Muscle of back (tissue), 11 donors: ENCODE data around the gene MST1R. TPM values are rescaled to one million over a fixed set of nuclear protein-coding genes. Genes with fewer than 3 reads are reported as not detected.

Experiments used
- DNase-seq, 3 donors: peaks; one replicate each; pipeline versions ENCODE4 v3.0.0 to v3.0.0-alpha.2; 2013
- polyA plus RNA-seq, 10 donors: library from polyadenylated mRNA; unstranded; fragments of 120-200 nt; gene quantifications; one replicate each; pipeline ENCODE4 v1.2.1, GENCODE V29; 2013; ENCODE audit not compliant: insufficient read length in 10 of 10

Gene MST1R
- polyA plus RNA-seq, 10 donors, result 1.3 to 6.1 (median 2.0) TPM

GRCh38 chr3:49877716-49878115 is 26.0 kb downstream of the MST1R start:
- DNase-seq, result no peak

DNA sequence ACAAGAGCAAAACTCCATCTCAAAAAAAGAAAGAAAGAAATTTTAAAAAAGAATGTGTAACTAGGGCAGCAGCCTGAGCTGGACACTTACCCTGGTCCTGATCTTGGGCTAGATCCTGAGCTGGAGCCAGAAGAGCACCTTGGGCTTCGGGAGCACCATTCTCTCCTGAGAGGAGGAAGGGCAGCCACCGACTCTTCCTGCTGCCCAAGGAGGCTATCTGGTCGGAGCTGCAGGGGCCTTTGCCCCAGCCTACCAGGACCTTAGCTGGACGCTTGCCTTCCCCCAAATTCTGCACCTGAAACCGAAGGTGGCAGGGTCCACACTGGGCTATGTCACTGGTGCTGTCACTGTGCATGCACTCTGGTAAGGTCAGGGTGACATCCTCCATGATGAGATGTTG is 27.1 kb downstream of the MST1R start:
- no peak for DNase-seq

DNA sequence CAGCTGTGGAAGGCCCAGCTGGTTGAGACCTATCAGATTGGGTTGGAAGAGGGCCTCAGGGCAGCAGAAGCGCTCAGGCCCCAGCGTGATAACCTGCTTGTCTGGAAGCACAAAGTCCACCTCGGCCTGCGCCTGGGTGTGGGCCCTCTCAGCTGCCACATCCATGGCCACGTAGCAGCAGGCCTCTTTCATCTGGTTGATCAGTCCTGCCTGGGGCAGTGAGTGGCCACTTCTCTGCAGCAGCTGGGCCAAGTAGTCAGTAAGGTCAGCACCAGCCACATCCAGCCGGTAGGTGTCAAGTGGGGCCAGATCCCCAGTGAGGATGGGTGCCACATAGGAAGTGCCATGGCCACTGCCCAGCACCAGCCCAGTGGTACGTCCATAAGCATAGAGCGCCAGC is 30.1 kb downstream of the MST1R start:
- no peak for DNase-seq

GRCh38 chr3:49872801-49873281 is 30.8 kb downstream of the MST1R start:
- no peak for DNase-seq

DNA sequence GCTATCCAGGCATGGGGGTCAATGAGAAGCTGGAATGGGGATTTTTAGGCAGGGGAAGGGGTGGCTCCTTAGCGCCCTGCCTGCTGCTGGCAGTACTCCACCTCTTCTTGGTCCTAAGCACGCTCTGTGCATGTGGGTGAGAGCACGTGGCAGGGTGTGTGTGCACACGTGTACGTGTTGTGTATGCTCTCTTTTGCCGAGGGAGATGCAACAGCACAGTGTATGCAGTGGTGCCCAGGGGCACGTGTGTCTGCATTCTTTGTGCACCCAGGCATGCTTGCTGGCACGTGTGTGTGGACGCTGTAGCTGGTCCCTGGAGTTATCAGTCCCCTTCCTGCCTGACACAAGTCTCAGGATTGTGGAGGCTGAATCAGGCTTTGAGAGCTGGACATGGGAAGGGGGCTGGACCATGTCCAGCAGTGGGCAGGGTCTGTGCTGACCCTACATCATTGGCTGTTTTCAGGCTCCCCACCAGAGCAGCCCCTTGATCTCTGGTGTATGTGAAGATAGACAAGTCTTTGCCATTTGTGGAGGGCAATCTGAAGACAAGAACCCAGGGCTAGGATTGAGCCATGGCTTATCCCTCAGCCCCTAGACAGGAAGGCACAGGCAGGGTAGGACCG is 32.0 kb downstream of the MST1R start:
- no peak for DNase-seq

DNA sequence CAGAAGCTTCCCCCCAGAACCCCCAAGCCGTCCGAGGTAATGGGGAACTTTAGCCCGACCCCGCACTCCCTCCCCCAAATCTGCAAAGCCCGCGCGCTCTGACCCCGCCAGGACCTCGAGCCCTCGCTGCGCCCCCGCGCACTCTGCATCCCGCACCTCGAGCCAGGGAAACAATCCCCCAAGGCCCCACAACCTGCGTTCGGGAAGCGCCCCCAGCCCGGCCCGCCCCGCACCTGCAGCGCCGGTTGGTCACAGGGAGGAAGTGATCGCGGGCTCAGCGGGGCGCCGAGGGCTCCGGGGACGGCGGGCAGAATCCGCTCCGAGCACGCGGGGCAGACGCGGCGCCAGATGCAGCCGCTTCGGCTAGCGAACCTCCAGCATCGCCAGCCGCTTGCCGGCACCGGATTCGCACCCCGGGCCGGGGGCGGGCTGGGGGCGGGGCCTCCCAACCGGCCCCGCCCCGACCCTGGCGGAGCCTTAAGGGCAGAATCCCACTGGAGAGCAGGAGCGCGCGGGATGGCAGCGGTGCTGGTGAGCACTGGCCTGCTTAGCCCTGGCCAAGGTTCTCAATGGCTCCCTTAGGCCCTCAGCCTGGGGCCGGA is 34.0 kb downstream of the MST1R start, which contains the start of gene CAMKV:
Gene CAMKV, minus strand, starts transcription at position 382 of the 602 bp plus-strand sequence. CDS start 7,518 bp downstream, outside the sequence.
- DNase-seq, result peak in 1 of 3 donors; percentile 42

DNA sequence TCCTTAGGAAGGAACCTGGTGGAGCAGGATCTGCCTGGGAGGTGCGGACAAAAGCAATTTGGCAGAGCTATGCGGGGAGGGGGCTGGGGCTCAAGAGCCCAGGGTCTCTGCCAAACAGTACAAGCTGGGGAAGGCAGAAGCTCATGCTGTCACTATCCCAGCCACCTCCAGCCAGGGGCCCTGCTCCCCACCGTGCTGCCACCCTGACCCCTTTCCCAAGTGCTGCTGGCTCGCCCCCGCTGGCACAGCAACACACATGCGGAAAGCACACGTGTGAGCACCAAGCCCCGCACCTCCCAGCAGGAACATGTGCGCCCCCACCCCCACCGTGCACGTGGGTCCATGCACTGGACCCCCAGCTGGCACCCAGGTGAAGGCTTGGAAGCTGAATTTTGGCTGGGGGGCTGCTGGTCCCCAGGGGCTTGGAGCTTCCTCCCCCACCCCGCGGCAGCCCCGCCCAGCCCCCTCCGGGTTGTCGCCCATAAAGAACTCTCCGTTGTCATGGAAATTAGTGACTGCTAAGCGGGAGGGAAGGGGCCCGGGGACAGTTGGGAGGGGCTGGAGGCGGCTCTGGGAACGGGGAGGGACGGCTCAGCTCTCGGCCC is 34.7 kb downstream of the MST1R start:
- peak in 1 of 3 donors; percentile 26 for DNase-seq

- peak in 2 of 3 donors; percentile 22 to 62 for DNase-seq
These were observed 35.8 kb downstream of the MST1R start for GRCh38 chr3:49867871-49868321.

GRCh38 chr3:49867400-49867799 is 36.3 kb downstream of the MST1R start:
- DNase-seq, result no peak

DNA sequence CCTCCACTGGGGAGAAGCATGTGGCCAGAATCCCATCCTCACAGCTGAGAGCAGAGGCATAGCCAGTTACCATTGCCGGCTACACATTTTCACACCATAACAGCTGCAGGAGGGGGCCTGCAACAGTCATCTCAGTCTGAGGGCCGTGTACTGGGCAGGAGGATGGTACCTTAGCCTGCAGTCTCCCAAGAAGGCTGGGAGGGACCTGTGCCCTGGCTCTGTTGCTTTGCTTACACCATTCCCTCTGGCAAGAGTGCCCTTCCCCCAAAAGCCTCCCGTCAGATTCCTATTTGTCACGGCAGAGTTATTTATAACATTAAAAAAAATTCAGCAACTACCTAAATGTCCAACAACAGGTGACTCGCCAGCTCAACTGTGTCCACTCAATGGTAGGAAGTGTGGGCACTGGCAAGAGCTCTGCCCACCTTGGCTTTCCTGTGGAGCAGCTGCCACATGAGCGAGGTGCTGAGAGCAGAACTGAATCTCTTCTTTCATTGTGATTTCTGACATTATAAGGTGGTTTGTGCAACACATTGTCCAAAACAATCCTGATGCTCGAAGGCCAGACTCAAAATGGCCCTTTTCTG is 38.4 kb downstream of the MST1R start:
- no peak for DNase-seq

- no peak for DNase-seq
These were observed 39.2 kb downstream of the MST1R start for GRCh38 chr3:49864505-49864904.

- DNase-seq, result no peak
These were observed 43.9 kb downstream of the MST1R start for GRCh38 chr3:49859576-49860305.

- DNase-seq, result peak; percentile 94 to 97 (median 96)
These were observed 47.3 kb downstream of the MST1R start, which contains the start of gene TRAIP for GRCh38 chr3:49856181-49857005. TRAIP (minus strand) TSS chr3:49856564; CDS start chr3:49856453, 111 bp downstream.

DNA sequence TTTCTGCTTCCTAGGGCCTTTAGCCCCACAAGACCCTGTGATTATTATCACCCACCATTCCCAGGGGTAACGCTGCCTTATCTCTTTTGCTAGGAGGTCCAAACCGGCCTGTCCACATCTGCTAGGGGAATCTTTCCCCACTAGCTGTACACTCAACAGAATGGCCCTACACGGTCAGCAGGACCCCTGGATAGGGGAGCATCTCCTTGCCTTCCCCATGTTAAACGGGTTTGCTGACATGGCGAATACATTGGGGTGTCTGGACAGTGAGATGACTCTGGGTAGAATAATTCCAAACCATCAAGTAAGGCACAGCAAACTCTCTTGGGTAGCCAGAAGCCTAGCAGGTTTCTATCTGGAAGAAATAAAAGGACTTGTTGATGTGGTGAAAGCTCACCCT is 48.0 kb downstream of the MST1R start:
- DNase-seq, result no peak

DNA sequence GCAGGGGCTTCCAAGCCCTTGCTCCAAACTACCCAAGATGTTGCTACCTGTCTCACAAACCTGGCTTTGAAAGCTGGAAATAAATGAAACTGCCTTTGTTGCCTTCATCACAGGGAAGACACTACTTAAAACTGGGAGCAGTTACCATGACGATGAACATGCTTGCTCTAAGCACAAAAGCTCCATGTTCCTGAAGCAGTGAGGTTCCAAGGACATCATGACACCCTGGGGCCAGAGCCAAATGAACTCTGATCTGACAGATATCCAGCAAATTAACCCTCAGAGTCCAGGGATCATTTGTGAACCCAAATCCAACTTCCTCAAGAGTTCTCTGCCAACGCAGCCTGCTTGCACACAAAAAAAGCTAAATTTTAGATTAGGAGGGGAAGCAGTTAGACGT is 58.0 kb downstream of the MST1R start:
- DNase-seq, result no peak

GRCh38 chr3:49844464-49845183 is 59.0 kb downstream of the MST1R start:
- DNase-seq, result no peak

GRCh38 chr3:49842843-49843517 is 60.7 kb downstream of the MST1R start:
- no peak for DNase-seq

GRCh38 chr3:49841806-49842205 is 61.9 kb downstream of the MST1R start:
- no peak for DNase-seq

DNA sequence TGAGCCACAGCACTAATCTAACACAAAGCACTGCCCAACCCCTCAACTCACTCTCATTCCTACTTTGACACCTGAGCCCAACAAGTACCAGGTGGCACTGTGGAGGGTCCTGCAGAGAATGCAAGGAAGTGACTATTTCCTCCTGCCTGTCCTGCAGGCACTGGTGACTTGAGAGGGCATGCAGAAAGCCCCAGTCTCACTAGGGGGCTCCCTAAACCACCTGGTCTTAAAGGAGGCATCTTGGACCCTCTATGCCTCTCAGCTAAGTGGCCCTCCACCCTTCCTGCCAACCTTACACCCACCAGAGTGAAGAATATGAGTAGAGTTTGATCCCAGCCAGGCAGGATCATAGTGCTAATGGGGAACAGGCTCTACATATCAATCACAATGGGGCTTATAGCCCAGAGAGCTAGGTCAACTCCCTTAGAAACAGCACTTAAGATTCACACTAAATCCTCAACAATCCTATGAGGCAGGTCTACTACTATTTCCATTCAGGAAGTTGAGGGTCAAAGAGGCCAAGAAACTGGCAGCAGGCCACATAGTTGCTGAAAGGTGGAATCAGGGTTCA is 62.5 kb downstream of the MST1R start:
- DNase-seq, result peak in 1 of 3 donors; percentile 43
